Kidney capillary endothelial cell (primary cell): Measurements from ENCODE around the gene NCK1.

ENCODE experiments used
- DNase-seq: peaks from one replicate; pipeline ENCODE4 v3.0.0-alpha.2; 2018; ENCODE audit warnings: low spot score

Gene NCK1

DNA sequence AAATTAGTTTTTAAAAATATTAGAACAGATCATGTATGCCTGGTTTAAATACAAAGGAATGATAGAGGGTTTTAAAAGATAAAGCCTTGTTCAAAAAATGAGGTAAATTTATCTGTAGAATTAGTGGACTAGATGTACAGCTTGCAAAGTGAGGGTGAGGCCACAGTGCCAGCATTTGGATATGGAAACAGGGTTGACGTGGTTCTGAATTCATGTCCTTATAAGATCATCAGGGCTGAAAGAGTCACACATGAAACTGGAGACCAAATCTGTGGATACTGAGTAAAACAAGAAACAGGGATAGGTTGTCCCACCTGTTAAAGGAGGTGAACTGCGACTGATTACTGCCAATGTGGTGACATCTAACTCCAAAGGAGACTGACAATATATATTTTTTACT lies 46.3 kb downstream of the NCK1 start:
- DNase-seq = no peak

DNA sequence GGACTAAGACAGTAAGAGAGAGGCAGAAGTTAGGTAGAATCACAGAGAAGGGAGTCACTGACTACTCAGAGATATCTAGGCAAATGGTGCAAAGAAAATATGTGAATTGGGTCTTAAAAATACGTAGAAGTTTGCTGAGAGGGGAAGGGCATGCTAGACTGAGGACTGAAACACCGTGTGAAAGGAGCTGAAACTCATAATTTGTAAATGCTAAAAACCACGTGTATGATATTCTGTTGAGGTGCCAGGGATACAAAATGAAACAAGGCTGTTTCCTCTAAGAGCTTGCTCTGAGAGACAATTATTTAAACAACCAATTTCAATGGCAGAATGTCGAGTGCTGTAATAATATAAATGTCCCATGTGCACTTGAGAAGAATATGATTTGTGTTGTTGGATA lies 47.2 kb downstream of the NCK1 start:
- DNase-seq = no peak

DNA sequence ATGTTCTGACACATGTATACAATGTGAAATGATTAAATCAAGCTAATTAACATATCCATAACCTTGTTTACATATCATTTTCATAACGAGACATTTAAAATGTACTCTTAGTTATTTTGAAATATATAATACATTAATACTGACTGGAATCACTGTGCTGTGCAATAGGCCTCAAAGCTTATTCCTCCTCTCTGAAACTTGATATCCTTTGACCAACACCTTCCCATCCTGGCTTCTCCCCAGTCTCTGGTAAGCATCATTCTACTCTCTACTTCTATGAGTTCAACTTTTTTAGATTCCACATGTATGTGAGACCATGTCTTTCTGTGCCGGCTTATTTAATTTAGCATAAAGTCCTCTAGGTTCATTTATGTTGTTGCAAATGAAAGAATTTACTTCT lies 48.7 kb downstream of the NCK1 start:
- no peak for DNase-seq

DNA sequence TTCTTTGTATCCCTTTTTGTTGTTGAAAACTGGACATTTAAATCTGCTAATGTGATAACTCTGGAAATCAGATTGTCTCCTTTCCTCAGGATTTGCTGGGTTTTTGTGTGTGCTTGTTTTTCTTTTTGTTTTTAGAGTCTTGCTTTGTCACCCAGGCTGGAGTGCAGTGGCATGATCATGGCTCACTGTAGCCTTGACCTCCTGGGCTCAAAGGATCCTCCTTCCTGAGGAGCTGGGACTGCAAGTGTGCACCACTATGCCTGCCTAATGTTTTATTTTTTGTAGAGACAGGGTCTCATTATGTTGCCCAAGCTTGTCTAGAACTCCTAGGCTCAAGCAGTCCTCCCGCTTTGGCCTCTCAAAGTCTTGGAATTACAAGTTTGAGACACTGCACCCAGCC lies 51.2 kb downstream of the NCK1 start:
- DNase-seq = no peak

DNA sequence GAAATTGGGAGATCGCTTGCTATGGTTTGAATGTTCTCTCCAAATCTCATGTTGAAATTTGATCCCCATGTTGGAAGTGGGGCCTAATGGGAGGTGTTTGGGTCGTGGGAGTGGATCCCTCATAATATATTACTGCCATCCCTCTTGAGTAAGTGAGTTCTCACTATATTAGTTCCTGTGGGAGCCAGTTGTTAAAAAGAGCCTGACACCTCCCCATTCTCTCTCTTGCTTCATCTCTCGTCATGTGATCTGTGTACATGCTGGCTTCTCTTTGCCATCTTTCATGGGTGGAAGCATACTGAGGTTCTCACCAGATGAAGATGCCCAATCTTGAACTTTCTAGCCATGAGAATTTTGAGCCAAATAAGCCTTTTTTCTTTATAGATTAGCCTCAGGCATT lies 52.7 kb downstream of the NCK1 start:
- DNase-seq = no peak

DNA sequence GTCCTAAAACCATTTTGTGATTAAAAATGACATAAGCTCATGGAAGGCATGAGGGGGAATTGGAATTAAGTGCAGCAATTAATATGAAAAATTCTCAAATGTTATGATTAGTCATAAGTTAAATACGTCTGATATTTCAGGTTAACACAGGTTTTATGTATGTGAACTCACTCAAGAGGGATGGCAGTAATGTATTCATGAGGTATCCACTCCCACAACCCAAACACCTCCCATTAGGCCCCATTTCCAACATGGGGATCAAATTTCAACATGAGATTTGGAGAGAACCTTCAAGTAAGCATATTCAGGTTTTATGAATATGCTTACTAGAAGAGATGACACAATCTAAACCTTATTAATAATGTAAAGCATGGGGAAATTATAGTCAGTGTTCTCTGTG lies 54.2 kb downstream of the NCK1 start:
- no peak for DNase-seq

DNA sequence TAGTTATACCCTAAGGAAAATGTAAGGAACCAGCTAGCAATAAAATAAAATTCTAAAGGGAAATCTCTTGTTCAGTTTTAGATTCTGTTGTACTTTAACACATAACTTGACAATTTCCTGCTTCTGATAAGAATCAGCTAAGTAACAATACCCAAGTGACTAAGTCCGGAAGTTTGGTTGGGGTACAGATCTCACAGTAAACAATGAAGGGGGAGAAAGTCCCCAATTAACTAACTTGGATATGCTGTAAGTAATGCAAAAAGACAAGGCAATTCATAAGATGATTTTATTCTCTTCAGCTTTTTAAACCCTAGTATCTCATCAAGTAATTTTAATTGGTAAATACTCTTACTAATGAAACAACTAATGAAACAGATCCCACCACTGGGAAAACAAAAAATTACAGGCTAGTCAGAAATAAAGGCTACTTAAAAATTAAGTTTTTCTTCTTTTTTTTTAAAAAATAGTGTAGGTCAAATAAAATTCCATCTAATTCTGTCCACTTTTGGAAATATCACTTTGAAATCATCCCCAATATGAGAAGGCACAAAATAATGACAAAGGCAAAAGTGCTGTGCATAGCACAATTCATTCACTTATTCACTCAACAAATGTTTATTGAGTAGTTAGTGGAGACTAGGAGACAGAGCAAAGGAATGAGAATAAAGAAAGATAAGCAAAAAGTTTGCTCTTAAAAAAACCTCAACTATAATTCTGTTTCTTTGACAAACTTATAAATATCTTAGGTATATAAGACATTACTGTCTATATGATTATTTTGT lies 58.0 kb downstream of the NCK1 start:
- DNase-seq = peak; percentile 82

DNA sequence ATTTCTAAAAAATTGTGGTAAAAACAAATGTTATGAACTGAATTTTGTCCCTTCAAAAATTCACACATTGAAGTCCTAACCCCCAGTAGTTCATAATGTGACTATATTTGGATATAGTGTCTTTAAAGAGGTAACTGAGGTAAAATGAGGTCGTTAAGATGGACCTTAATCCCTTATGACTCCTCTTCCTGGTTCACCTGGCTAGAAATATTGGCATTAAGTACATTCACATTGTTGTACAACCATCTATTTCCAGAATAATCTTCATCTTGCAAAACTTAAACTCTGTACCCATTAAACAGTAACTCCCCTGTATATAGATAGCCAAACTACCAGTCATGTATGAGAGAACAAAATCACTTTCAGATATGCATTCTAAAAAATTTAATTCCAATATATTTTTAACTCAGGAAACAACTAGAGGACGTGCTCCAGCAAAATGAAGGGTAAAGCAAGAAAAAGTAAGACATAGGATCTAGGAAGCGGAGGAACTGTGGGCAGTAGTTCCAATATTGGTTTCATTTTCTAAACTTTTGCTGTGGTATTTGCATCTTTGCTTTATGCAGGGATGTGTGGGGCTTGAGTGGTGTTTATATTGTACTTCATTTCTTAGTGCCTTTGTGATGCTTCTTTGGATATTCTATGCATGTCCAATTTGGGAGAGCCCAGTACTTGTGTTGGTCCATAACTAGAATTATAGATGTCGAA lies 59.0 kb downstream of the NCK1 start:
- DNase-seq = no peak

DNA sequence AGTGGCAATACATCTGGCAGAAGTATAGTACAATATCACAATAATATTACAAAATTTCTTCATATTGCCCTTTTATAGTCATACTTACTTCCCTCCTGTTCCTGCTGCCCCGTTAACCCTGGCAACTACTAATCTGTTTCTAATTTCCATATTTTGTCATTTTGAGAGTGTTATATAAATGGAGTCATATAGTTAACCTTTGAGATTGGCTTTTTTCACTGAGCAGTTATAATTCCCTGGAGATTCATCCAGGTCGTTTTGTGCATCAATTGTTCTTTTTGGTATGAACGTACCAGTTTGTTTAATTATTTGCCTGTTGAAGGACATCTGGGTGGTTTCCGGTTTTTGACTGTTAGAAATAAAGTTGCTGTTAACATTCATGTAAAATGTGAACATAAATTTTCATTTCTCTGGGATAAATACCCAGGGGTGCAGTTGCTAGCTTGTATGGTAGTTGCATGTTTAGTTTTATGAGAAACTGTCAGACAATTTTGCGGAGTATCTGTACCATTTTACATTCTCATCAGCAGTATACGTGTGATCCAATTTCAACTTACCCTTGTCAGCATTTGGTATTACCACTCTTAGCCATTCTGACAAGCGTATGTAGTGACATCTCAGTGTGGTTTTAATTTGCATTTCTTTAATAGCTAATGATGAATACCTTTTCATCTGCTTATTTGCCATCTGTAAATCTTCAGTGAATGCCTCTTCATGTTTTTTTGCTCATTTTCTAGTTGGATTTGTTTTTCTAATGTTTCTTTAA lies 63.6 kb downstream of the NCK1 start:
- DNase-seq = no peak

DNA sequence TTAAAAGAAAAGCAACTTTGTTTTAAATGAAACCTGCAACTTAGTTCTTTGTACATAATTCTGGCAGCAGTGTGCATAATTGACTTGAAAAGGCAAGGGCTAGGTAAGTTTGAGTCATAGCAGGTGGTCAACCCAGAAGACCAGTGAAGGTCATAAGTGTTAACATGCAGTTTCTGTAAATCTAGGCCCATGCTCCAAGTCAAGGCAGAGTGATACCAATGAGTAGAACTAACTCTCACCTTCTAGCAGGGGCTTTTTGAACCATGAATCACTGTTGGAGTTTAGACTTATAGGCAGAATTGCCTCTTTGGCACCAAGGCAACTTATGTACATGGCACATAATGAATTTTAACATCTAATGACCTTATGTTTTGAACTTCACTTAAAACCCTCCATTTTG lies 66.2 kb downstream of the NCK1 start:
- DNase-seq = no peak

DNA sequence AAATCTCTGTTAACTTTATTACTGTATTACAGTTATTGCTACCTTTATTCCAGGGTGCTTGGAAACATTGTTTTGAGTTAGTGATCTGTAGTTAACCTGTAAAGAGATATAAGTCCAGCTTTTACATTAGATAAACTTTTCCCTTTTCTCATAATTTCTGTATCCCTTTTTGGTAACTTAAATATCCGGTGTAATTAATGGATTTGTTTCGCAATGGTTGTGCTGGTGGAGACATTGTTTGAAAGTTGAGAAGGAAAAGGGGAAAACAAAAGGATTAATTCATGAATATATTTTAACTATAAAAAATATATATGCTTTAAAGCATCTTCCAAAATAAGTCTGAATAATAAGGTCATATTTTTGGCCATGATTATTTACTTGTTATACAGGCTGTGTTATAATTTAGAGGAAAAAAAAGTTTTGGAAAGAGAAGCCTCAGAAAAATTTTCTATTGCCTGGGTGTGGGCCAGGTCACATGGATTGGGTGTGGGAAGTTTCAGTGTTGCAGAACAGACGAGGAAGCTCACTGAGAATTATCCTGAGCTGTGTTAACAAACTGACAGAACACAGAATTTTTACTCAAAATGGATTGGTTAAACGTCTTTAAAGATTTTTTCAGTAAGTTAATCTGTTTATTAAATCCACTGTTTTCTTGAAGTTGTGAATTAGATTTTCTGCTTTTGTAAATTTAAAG lies 68.1 kb downstream of the NCK1 start:
- DNase-seq = no peak

DNA sequence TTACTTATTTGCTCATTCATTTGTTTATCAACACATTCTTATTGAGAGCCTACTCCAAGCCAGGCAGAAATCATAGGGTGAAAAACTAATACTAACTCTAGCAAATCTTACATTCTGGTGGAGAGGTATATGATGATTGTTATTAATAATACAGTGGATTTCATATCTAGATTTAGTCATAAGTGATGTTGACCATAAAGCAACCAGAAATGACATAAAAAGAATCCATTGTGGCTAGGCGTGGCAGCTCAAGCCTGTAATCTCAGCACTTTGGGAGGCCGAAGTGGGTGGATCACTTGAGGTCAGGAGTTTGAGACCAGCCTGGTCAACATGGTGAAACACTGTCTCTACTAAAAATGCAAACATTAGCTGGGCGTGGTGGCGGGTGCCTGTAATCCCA lies 69.6 kb downstream of the NCK1 start:
- no peak for DNase-seq

DNA sequence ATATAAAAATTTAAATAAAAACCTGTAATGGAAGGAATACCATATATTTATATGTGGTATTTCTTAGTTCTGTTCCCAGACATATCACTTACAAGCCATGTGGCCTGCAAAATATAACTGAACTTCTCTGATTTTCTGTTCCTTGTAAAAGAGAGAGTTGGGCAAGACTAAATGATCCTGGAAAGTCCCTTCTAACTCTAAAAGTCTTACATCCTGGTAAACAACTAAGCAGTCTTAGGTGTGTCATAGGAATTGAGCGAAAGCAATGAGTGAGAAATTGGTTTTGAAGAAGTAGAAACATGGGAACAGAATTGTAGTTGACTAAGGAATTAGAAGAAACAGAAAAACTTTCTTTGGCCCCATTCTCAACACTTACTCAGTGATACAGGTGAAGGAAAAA lies 70.5 kb downstream of the NCK1 start:
- DNase-seq = no peak

DNA sequence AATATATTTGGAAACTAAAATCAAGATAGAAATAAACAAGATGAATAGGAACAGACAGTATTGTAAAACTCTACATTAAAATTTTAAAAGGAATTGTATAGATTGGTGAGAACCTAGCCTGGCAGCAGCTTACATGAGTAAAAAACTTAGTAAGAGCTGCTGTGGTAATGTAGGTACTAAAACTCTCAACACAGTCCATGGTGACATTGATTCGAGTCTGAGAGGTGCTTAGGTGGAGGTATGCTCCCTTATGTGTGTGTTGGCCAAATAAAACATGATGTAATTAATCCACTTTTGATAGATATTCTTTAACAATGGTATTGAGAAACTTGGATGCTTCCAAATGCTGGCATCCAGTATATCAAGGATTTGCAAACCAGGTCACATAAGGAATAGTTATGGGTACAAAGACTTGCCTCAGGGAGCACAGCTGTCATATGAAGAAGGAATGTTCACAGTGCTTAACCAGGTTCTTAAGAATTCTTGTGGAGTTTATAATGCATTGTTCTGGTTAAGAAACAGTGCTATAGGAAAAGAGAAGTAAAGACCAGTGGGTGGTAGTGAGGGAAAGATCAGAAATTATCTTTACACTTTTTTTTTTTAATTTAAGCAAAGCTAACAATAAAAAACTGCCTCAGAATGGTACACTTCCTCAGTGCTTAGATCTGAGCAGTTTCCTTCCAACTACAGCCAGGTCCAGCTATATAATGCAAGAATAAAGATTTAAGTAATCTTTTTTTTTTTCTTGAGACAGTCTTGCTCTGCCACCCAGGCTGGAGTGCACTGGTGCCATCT lies 71.2 kb downstream of the NCK1 start:
- no peak for DNase-seq

DNA sequence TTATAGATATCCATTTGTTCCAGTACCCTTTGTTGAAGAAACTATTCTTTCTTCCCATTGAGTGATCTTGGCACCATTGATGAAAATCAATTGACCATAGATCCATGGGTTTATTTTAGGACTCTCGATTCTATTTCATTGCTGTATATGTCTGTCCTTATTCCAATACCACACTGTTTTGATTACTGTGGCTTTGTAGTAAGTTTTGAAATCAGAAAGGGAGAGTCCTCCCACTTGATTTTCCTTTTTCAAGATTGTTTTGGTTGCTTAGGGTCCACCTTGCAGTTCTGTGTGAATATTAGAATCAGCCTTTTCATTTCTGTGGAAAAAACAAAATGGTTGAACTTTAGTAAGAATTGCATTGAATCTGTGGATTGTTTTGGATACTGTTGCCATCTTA lies 75.2 kb downstream of the NCK1 start:
- no peak for DNase-seq

DNA sequence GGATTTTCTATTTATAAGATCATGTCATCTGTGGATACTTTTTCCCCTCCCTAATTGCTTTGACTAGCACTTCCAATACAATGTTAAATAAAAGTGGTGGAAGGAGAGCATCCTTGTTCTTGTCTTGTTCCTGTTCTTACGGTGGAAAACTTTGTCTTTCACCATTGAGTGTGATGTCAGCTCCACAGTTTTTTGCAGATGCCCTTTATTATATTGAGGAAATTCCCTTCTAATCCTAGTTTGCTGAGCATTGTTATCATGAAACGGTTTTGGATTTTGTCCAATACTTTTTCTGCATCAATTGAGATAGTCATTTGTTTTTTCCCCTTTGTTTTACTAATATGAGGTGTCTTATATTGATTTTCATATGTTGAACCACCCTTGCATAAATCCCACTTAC lies 75.8 kb downstream of the NCK1 start:
- DNase-seq = no peak

DNA sequence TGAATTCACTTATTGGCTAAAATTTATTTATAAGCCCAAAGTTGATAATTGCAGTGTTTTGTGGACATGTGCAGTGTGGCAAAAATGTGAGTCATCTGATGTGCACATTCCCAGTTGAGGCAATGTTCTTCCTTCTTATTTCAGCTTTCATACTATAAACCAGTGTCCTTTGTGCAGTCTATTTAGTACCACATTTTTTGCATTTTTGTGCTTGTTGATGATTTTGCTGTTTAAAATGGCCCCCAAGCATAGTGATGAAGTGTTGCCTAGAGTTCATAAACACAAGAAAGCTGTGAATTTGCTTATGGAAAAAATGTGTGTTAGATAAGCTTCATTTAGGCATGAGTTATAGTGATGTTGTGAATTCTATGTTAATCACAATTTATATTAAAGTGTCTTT lies 76.3 kb downstream of the NCK1 start:
- DNase-seq = peak; percentile 22

DNA sequence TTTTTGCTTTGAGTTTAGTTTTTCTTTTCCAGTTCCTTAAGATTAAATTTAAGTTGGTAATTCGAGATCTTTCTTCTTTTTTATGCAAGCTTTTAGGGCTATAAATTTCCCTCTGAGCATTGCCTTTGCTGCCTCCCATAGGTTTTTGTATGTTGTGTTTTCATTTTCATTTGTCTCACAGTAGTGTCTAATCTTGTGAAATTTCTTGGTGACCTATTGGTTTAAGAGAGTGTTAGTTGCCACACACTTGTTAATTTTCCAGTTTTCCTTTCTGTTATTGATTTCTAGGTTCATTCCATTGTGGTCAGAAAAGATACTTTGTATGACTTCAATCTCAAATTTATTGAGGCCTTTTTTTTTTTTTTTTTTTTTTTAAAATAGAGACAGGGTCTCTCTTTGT lies 77.5 kb downstream of the NCK1 start:
- no peak for DNase-seq

DNA sequence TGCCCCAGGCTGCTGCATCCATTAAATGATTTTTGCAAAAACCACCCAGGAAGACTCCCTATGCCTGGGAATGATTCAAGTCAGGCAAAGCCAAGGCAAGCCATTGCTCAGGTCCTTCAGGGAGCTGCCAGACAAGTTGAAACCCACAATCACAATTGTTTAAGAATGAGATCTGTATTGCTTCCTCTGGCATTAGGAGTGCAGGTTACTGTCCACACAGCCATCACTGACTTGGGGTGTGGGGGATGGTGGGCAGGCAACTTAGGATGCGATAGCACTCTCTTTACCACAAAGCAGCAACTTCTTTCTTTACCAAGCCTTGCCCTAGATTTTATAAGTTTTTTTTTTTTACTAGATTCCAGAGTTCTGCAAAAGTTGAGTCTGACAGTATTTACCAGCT lies 80.8 kb downstream of the NCK1 start:
- no peak for DNase-seq

DNA sequence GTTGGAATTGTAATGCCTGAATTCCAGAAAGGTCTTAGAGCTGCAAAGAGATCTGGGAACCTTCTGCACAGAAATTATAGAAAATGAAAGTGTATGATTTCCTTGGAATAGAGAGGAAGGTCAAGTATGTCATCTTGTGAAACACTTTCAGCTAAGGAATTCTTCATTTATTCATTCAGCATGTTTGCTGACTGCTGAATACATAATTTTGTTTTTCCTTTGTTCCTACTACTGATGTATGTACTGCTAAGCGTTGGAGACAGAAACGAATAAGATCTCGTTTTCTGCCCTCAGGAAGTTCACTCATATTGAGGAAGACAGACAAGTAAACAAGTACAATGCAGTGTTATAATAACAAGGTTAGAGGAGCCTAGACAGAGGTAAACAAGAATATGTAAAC lies 81.4 kb downstream of the NCK1 start:
- DNase-seq = no peak

DNA sequence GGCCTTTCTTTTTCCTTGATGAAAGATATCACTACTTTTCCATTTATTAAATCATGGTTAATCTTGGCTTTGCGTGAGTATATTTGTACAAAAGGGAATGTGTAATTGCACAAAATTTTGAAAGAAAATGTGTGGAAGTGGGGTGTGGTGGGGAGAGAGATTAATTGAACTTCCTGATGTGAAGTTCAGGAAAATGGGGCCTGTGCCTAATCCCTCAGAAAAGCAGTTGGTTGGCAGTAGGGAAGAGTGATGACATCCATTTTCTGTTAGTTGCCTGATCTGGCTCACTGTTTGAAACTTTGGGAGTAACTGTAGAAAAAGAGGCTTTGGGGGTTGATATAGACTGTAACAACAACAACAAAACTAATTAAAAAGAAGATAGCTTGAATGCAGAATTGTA lies 85.0 kb downstream of the NCK1 start:
- no peak for DNase-seq

DNA sequence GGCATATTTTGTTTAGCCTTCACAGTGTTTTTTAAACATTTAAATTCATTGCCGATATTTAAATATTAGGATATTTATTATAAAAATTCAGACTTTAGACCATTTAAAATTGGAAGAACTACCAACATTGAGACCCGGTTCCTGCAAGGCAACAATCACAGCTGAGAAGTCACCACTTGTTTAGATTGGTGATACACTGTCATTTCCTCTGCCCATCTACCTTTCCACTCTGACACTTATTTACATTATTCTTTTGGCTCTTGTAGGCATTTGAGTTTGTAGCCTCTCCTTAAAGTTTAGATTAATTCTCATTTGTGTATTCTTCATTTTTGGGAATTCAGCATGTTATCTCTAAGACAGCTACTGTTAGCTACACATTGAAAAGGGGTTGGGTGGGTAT lies 85.5 kb downstream of the NCK1 start:
- no peak for DNase-seq
